MM.1S (cell line): ENCODE measurements around the gene GALNT9.

Experiments
- DNase-seq: peaks from one replicate; pipeline ENCODE4 v3.0.0-alpha.2; 2015
- H2AFZ ChIP-seq: fragments of 300-600 bp; sonication (generic); 2 replicates; pipeline ENCODE4 v1.6.0; 2016; ENCODE audit warnings: antibody characterized with exemption, low read length
- H3F3A ChIP-seq: fragments of 300-600 bp; sonication (generic); 2 replicates; pipeline ENCODE4 v1.6.1; 2016; ENCODE audit warnings: mild to moderate bottlenecking, antibody characterized with exemption, low read length, moderate library complexity, mixed read lengths; ENCODE audit not compliant: insufficient read depth
- H3K27ac ChIP-seq: fragments of 300-600 bp; sonication (generic); 2 replicates; pipeline ENCODE4 v1.5.1; 2016; ENCODE audit warnings: mild to moderate bottlenecking, low read length
- H3K27me3 ChIP-seq: fragments of 300-600 bp; sonication (generic); replicated peaks from 2 replicates; pipeline ENCODE4 v1.6.0; 2016; ENCODE audit warnings: low read length; ENCODE audit not compliant: insufficient read depth
- H3K36me3 ChIP-seq: fragments of 300-600 bp; sonication (generic); replicated peaks from 2 replicates; pipeline ENCODE4 v1.6.1; 2016; ENCODE audit warnings: mild to moderate bottlenecking, low read length, mixed read lengths; ENCODE audit not compliant: insufficient read depth
- H3K4me1 ChIP-seq: fragments of 300-600 bp; sonication (generic); 2 replicates; pipeline ENCODE4 v1.6.1; 2016; ENCODE audit warnings: low read length, mixed read lengths
- H3K4me2 ChIP-seq: fragments of 300-600 bp; sonication (generic); 2 replicates; pipeline ENCODE4 v1.6.0; 2016; ENCODE audit warnings: low read depth, low read length
- H3K4me3 ChIP-seq: fragments of 300-600 bp; sonication (generic); 2 replicates; pipeline ENCODE4 v1.5.1; 2016; ENCODE audit warnings: low read length, mixed read lengths
- H3K79me2 ChIP-seq: fragments of 300-600 bp; sonication (generic); 2 replicates; pipeline ENCODE4 v1.6.1; 2016; ENCODE audit warnings: mixed run types, low read length, mixed read lengths
- H3K9ac ChIP-seq: fragments of 300-600 bp; sonication (generic); 2 replicates; pipeline ENCODE4 v1.6.1; 2016; ENCODE audit warnings: low read length, mixed read lengths
- H3K9me2 ChIP-seq: fragments of 300-600 bp; sonication (generic); replicated peaks from 2 replicates; pipeline ENCODE4 v1.6.1; 2016; ENCODE audit warnings: mild to moderate bottlenecking, low read length, mixed read lengths; ENCODE audit not compliant: insufficient read depth
- H3K9me3 ChIP-seq: fragments of 300-600 bp; sonication (generic); replicated peaks from 2 replicates; pipeline ENCODE4 v1.6.1; 2016; ENCODE audit warnings: mild to moderate bottlenecking, low read length, mixed read lengths; ENCODE audit not compliant: insufficient read depth
- H4K20me1 ChIP-seq: fragments of 300-600 bp; sonication (generic); 2 replicates; pipeline ENCODE4 v1.6.1; 2016; ENCODE audit warnings: mild to moderate bottlenecking, low read length, moderate library complexity, mixed read lengths; ENCODE audit not compliant: insufficient read depth
- EZH2 ChIP-seq: fragments of 300-600 bp; sonication (generic); optimal IDR thresholded peaks from 2 replicates; pipeline ENCODE3; 2017; ENCODE audit warnings: low read depth, mild to moderate bottlenecking, antibody characterized with exemption, low read length, mixed read lengths
- EZH2phosphoT487 ChIP-seq: fragments of 300-600 bp; sonication (generic); IDR thresholded peaks from 2 replicates; pipeline ENCODE4 v1.6.1; 2018; ENCODE audit warnings: antibody characterized with exemption, low read length
- TF ChIP-seq, protein P1 (sequence below): fragments of 300-600 bp; sonication (generic); IDR thresholded peaks from 2 replicates; pipeline ENCODE4 v1.5.1; 2016; ENCODE audit warnings: antibody characterized with exemption, low read length, mixed read lengths

Gene GALNT9

DNA sequence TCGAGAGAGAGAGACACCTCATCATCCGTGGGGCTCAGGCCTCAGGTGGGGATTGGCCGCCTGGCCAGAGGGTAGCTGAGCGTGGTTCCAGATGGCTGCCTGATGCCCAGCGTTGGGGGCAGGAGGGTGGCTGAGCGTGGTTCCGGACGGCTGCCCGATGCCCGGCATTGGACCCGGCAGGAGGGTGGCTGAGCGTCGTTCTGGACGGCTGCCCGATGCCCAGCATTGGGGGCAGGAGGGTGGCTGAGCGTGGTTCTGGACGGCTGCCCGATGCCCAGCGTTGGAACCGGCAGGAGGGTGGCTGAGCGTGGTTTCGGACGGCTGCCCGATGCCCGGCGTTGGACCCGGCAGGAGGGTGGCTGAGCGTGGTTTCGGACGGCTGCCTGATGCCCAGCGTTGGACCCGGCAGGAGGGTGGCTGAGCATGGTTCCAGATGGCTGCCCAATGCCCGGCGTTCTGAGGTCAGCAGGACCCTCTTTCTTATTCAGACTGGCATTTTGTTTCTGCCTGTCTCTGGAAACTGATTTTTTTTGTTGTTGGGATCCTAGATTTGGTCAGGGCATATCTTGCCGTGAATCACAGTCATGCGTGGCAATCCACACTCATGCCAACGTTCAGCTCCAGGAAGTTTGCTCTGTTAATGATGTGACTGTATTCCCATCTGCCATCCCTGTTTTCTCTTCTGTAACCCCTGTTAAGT, 40.7 kb downstream of the GALNT9 start:
- TF ChIP-seq EZH2phosphoT487 (no peak), EZH2 (no peak)
- TF ChIP-seq, protein P1, sequence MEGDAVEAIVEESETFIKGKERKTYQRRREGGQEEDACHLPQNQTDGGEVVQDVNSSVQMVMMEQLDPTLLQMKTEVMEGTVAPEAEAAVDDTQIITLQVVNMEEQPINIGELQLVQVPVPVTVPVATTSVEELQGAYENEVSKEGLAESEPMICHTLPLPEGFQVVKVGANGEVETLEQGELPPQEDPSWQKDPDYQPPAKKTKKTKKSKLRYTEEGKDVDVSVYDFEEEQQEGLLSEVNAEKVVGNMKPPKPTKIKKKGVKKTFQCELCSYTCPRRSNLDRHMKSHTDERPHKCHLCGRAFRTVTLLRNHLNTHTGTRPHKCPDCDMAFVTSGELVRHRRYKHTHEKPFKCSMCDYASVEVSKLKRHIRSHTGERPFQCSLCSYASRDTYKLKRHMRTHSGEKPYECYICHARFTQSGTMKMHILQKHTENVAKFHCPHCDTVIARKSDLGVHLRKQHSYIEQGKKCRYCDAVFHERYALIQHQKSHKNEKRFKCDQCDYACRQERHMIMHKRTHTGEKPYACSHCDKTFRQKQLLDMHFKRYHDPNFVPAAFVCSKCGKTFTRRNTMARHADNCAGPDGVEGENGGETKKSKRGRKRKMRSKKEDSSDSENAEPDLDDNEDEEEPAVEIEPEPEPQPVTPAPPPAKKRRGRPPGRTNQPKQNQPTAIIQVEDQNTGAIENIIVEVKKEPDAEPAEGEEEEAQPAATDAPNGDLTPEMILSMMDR: no peak
- no peak for DNase-seq
- Histone ChIP-seq H4K20me1 (no peaks in the 10 kb centered on the region), H3K27me3 (no peaks in the 10 kb centered on the region; the same call in 1 of the 2 replicates), H2AFZ (no peak overlapping the region), H3K27ac (no peak overlapping the region), H3K9me3 (no peaks in the 10 kb centered on the region), H3K4me2 (no peak overlapping the region), H3K79me2 (no peaks in the 10 kb centered on the region), H3F3A (no peaks in the 10 kb centered on the region), H3K9me2 (no peaks in the 10 kb centered on the region), H3K9ac (no peak overlapping the region), H3K36me3 (no peaks in the 10 kb centered on the region), H3K4me1 (no peaks in the 10 kb centered on the region), H3K4me3 (no peak overlapping the region)

DNA sequence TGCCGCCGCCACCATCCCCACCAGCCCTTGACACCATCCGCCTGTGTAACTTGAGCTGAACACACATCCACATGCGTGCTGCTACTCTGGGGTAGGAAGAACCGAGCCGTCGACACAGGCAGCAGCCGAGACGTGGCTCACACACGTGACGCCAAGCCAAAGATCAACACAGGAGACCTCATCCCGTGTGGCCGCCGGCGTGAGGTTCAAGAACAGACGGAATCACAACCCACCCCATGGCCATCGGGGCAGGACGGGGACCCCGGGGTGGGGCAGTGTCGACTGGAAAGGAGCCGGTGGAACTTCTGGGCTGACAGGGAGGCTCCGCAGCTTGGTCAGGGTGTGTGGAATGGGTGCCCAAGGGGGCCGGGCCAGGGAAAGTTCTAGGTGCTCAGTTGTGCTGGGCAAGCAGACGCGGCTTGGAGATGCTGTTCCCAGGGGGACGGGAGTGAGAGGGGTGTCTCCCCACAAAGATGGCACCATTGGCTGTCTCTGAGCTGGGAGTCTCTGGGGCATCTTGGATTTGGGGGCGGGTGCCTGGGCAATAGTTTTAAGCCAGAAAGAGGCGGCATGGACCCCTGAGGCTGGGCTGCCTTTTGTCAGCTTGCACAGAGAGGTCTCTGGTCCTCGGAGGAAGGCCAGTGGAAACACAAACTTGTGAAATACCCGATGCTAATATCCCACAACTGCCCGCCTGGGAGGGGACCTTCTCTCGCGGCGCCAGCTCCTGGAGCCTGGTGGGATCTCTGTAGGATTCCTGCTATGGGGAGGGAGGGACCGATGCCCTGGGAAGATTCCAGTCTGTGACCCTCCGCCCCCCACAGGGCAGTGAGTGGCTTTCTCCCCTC, 41.8 kb downstream of the GALNT9 start:
- no peaks in the 10 kb centered on the region for H3K9me2 ChIP-seq
- H3K4me2 ChIP-seq: no peak overlapping the region
- no peak overlapping the region for H2AFZ ChIP-seq
- H3K79me2 ChIP-seq: no peaks in the 10 kb centered on the region
- H3K36me3 ChIP-seq: no peaks in the 10 kb centered on the region
- H3K4me1 ChIP-seq: no peaks in the 10 kb centered on the region
- H3F3A ChIP-seq: no peaks in the 10 kb centered on the region
- no peak overlapping the region for H3K9ac ChIP-seq
- no peaks in the 10 kb centered on the region for H4K20me1 ChIP-seq
- no peaks in the 10 kb centered on the region for H3K9me3 ChIP-seq
- H3K27ac ChIP-seq: no peak overlapping the region
- H3K4me3 ChIP-seq: no peak overlapping the region
- no peaks in the 10 kb centered on the region; the same call in 1 of the 2 replicates for H3K27me3 ChIP-seq
- no peak for DNase-seq
- TF ChIP-seq EZH2phosphoT487: no peak
- TF ChIP-seq, protein P1: no peak
- TF ChIP-seq EZH2: no peak

DNA sequence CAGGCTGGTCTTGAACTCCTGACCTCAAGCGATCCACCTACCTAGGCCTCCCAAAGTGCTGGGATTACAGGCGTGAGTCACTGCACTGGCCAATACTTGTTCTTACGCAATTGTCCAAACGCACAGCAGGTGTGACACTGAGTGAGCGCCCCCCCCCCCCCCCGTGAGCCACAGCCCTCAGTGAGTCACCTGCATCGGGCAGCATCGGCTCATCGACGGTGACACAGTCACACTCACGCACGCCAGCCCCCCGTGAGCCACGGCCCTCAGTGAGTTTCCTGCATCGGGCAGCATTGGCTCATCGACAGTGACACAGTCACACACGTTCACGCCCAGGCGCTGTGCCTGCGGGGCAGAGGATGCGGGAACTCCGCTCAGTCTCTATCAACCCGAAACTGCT, 42.5 kb downstream of the GALNT9 start:
- no peak overlapping the region for H3K4me2 ChIP-seq
- H3K4me3 ChIP-seq: no peak overlapping the region
- no peak for DNase-seq
- H2AFZ ChIP-seq: no peak overlapping the region
- no peaks in the 10 kb centered on the region for H3K79me2 ChIP-seq
- no peaks in the 10 kb centered on the region for H3K36me3 ChIP-seq
- H3K9me3 ChIP-seq: no peaks in the 10 kb centered on the region
- no peak overlapping the region for H3K9ac ChIP-seq
- no peaks in the 10 kb centered on the region for H3K9me2 ChIP-seq
- no peak overlapping the region for H3K27ac ChIP-seq
- H4K20me1 ChIP-seq: no peaks in the 10 kb centered on the region
- no peaks in the 10 kb centered on the region; the same call in 1 of the 2 replicates for H3K27me3 ChIP-seq
- no peaks in the 10 kb centered on the region for H3F3A ChIP-seq
- no peak for TF ChIP-seq EZH2
- TF ChIP-seq, protein P1: no peak
- no peak for TF ChIP-seq EZH2phosphoT487
- no peaks in the 10 kb centered on the region for H3K4me1 ChIP-seq
